HCT116 (cell line): Measurements from ENCODE around the gene MAP3K20. TPM values are rescaled to one million over a fixed set of nuclear protein-coding genes. Genes with fewer than 3 reads are reported as not detected.

Experiments used
- ATAC-seq: fragments of 200-7000 bp; cut with Tn5 transposase; 2 replicates; pipeline ENCODE4 v1.9.1; 2020; ENCODE audit warnings: mild to moderate bottlenecking, moderate library complexity
- BruUV-seq: library from RNA; stranded (reverse); fragments of 400-500 nt; replicated peaks from 2 replicates; lab custom pipeline; 2021; lab: Mats Ljungman, UMichigan
- CTCF ChIA-PET: fragments of 300-600 bp; sonication (Branson Sonifier 250); formaldehyde crosslinking; loops from one replicate; lab custom pipeline; 2021; ENCODE audit warnings: antibody characterized with exemption; lab: Charles Lee
- POLR2A ChIA-PET: fragments of 300-600, 350-600 bp; sonication (Branson Sonifier 250); formaldehyde crosslinking; loops from one replicate; lab custom pipeline; 2021; ENCODE audit warnings: antibody characterized with exemption; lab: Charles Lee
- RAD21 ChIA-PET, 2 experiments: fragments of 300-600 bp; sonication (Branson Sonifier 250); formaldehyde crosslinking; loops; one replicate each; lab custom pipeline; 2023; ENCODE audit warnings: low total read pairs in 2 of 2; ENCODE audit not compliant: uncharacterized antibody in 2 of 2, unreplicated experiment in 2 of 2, low non-redundant PET in 1 of 2; lab: Charles Lee
- DNase-seq: peaks from one replicate; pipeline ENCODE4 v3.0.0-alpha.2; 2010; ENCODE audit warnings: low read depth, low spot score
- H2AFZ ChIP-seq: fragments of 200-600 bp; shearing (Covaris generic), sonication (generic); 2 replicates; pipeline ENCODE4 v1.6.1; 2017; ENCODE audit warnings: low read depth, mixed run types, mixed read lengths, antibody characterized with exemption, low read length; ENCODE audit not compliant: poor library complexity, severe bottlenecking
- H3K27ac ChIP-seq: 2 replicates; pipeline ENCODE4 v1.5.1; 2012; ENCODE audit warnings: low read depth, low read length
- H3K27me3 ChIP-seq: fragments of 200-600 bp; sonication (generic); 2 replicates; pipeline ENCODE4 v1.6.1; 2016; ENCODE audit warnings: mixed run types, low read length, mixed read lengths; ENCODE audit not compliant: insufficient read depth
- H3K36me3 ChIP-seq, 2 experiments: fragments of 200-500 bp in 1 of 2; fragments of 200-600 bp in 1 of 2; sonication (Bioruptor generic) in 1 of 2; sonication (generic) in 1 of 2; 2 replicates each; pipeline versions ENCODE4 v1.5.1 to v1.6.1; 2014 to 2016; ENCODE audit warnings: low read length in 2 of 2, inconsistent platforms in 1 of 2, mixed read lengths in 1 of 2, mixed run types in 1 of 2; ENCODE audit not compliant: insufficient read depth in 2 of 2, control insufficient read depth in 1 of 2
- H3K4me1 ChIP-seq, 2 experiments: fragments of 200-600 bp in 1 of 2; sonication (generic) in 1 of 2; 2 replicates each; pipeline versions ENCODE4 v1.5.1 to v1.6.1; 2012 to 2017; ENCODE audit warnings: low read length in 2 of 2, inconsistent platforms in 1 of 2, mild to moderate bottlenecking in 1 of 2, mixed read lengths in 1 of 2, mixed run types in 1 of 2, moderate library complexity in 1 of 2; ENCODE audit not compliant: insufficient read depth in 2 of 2, control insufficient read depth in 1 of 2
- H3K4me2 ChIP-seq: fragments of 200-600 bp; sonication (generic); 2 replicates; pipeline ENCODE4 v1.6.1; 2017; ENCODE audit warnings: mixed run types, low read length, mixed read lengths
- H3K4me3 ChIP-seq, 2 experiments: fragments of 200-600 bp in 1 of 2; sonication (generic) in 1 of 2; replicated peaks in 1 of 2; 2 replicates each; pipeline ENCODE4 v1.5.1; 2011 to 2016; ENCODE audit warnings: low read length in 2 of 2, control low read depth in 1 of 2, low read depth in 1 of 2, mild to moderate bottlenecking in 1 of 2, mixed read lengths in 1 of 2, mixed run types in 1 of 2
- H3K79me2 ChIP-seq: fragments of 200-600 bp; sonication (generic); 2 replicates; pipeline ENCODE4 v1.6.1; 2017; ENCODE audit warnings: mild to moderate bottlenecking, mixed run types, low read length, moderate library complexity, mixed read lengths; ENCODE audit not compliant: insufficient read depth
- H3K9ac ChIP-seq: fragments of 200-600 bp; sonication (generic); 2 replicates; pipeline ENCODE4 v1.6.1; 2016; ENCODE audit warnings: low read length, mixed read lengths
- H3K9me2 ChIP-seq: fragments of 200-600 bp; sonication (generic), shearing (Covaris generic); 2 replicates; pipeline ENCODE4 v1.6.1; 2017; ENCODE audit warnings: mixed run types, mild to moderate bottlenecking, moderate library complexity; ENCODE audit not compliant: insufficient read depth
- H3K9me3 ChIP-seq, 2 experiments: fragments of 200-500 bp in 1 of 2; fragments of 200-600 bp in 1 of 2; sonication (Bioruptor generic) in 1 of 2; sonication (generic) in 1 of 2; 2 replicates each; pipeline ENCODE4 v1.6.1; 2014 to 2017; ENCODE audit warnings: low read length in 2 of 2, mixed read lengths in 2 of 2, inconsistent platforms in 1 of 2, low read depth in 1 of 2, mild to moderate bottlenecking in 1 of 2, mixed run types in 1 of 2, moderate library complexity in 1 of 2; ENCODE audit not compliant: control insufficient read depth in 1 of 2, insufficient read depth in 1 of 2
- H4K20me1 ChIP-seq: fragments of 200-600 bp; sonication (generic), shearing (Covaris generic); 2 replicates; pipeline ENCODE4 v1.6.1; 2017; ENCODE audit warnings: mixed run types, mild to moderate bottlenecking, moderate library complexity; ENCODE audit not compliant: insufficient read depth
- EZH2phosphoT487 ChIP-seq: fragments of 200-600 bp; IDR thresholded peaks from 2 replicates; pipeline ENCODE4 v1.6.1; 2018; ENCODE audit warnings: antibody characterized with exemption, borderline replicate concordance
- JUND ChIP-seq: IDR thresholded peaks from 2 replicates; pipeline ENCODE4 v1.6.1; 2012
- YY1 ChIP-seq: IDR thresholded peaks from 2 replicates; pipeline ENCODE4 v1.6.1; 2011; ENCODE audit warnings: low read length, low read depth, moderate library complexity, mild to moderate bottlenecking; ENCODE audit not compliant: insufficient replicate concordance; ENCODE audit errors: extremely low read depth
- intact Hi-C: fragments of 100-400 bp; cut with micrococcal nuclease; formaldehyde crosslinking; loops from 2 replicates; pipeline ENCODE4 v1.10.0; 2022
- total RNA-seq: library from RNA; stranded (reverse); gene quantifications from one replicate; pipeline ENCODE4 v1.2.1, GENCODE V29; 2021; ENCODE audit not compliant: unreplicated experiment

The MAP3K20 gene
- total RNA-seq, 1 experiment from 2014 or later = 40.0 TPM

- ChIA-PET RAD21 (no interaction called here), CTCF (no interaction called here), POLR2A (no interaction called here)
- no TSS peak for BruUV-seq
- no peak overlapping the region for H3K27ac ChIP-seq
- H3K27me3 ChIP-seq = no peaks in the 10 kb centered on the region
- H3K4me3 ChIP-seq = no peak overlapping the region
- 0 out of 2 replicates have a peak, but pooled peaks cover 3% of the 10 kb centered on the region for H4K20me1 ChIP-seq
- no peaks in the 10 kb centered on the region for H3K9me3 ChIP-seq
- no peak overlapping the region for H3K4me2 ChIP-seq
- no peak overlapping the region for H3K9ac ChIP-seq
- intact Hi-C loops = no loop called here
- peaks cover 19% of the 10 kb centered on the region for H3K79me2 ChIP-seq
- ATAC-seq (no peak), DNase-seq (no peak)
- H3K4me1 ChIP-seq = peaks cover 4 to 5% of the 10 kb centered on the region in 2 experiments
- H3K9me2 ChIP-seq = no peaks in the 10 kb centered on the region
- no peak overlapping the region for H2AFZ ChIP-seq
- no peaks in the 10 kb centered on the region for H3K36me3 ChIP-seq
- TF ChIP-seq JUND = no peak
- no peak for TF ChIP-seq YY1
- no peak for TF ChIP-seq EZH2phosphoT487
These were observed 33.9 kb downstream of the MAP3K20 start for GRCh38 chr2:173109253-173110188.

GRCh38 chr2:173117678-173118077 lies 42.0 kb downstream of the MAP3K20 start:
- Histone ChIP-seq H3K4me1 (no peaks in the 10 kb centered on the region), H3K9ac (no peak overlapping the region), H3K9me3 (no peaks in the 10 kb centered on the region), H3K4me2 (no peak overlapping the region), H3K4me3 (no peak overlapping the region), H3K27me3 (no peaks in the 10 kb centered on the region), H3K27ac (no peak overlapping the region), H2AFZ (no peak overlapping the region), H3K9me2 (no peaks in the 10 kb centered on the region), H3K36me3 (no peaks in the 10 kb centered on the region), H3K79me2 (peaks cover 41% of the 10 kb centered on the region), H4K20me1 (no peaks in the 10 kb centered on the region; the same call in 1 of the 2 replicates)
- no peak for TF ChIP-seq JUND
- ChIA-PET POLR2A (no interaction called here), RAD21 (no interaction called here), CTCF (no interaction called here)
- ATAC-seq = no peak
- DNase-seq = no peak
- BruUV-seq = no TSS peak
- intact Hi-C loops = no loop called here
